Esophagus squamous epithelium (tissue), 5 donors: ENCODE results near the gene CELF4. TPM values are rescaled to one million over a fixed set of nuclear protein-coding genes. Genes with fewer than 3 reads are reported as not detected.

Source experiments
- DNase-seq: peaks from one replicate; lab custom pipeline; 2025; lab: John Stamatoyannopoulos, UW
- H3K27ac ChIP-seq, 4 donors: fragments of 200-600 bp; sonication (generic); one replicate each; pipeline ENCODE4 v1.5.1; 2016 to 2019; ENCODE audit warnings: mild to moderate bottlenecking in 1 of 4
- H3K27me3 ChIP-seq, 4 donors: fragments of 200-600 bp; sonication (generic); 1 replicate in 3 of 4; 2 replicates in 1 of 4; pipeline versions ENCODE4 v1.5.1 to v1.6.0; 2017 to 2021; ENCODE audit warnings: antibody characterized with exemption in 1 of 4
- H3K36me3 ChIP-seq, 3 donors: fragments of 200-600 bp; sonication (generic); one replicate each; pipeline ENCODE4 v1.5.1; 2016 to 2019
- H3K4me1 ChIP-seq, 3 donors: fragments of 200-600 bp; sonication (generic); one replicate each; pipeline ENCODE4 v1.5.1; 2017 to 2019
- H3K4me3 ChIP-seq, 4 donors: fragments of 200-600 bp; sonication (generic); 1 replicate in 3 of 4; 2 replicates in 1 of 4; pipeline ENCODE4 v1.5.1; 2016 to 2019; ENCODE audit warnings: mild to moderate bottlenecking in 2 of 4, moderate library complexity in 1 of 4
- H3K9me3 ChIP-seq, 3 donors: fragments of 200-600 bp; sonication (generic); one replicate each; pipeline ENCODE4 v1.5.1; 2016 to 2019
- CTCF ChIP-seq, 6 experiments: fragments of 450-650 bp in 4 of 6; fragments of 200-600 bp in 2 of 6; sonication (generic) in 2 of 6; IDR thresholded peaks; one replicate each; pipeline ENCODE4 v1.5.1; 2016 to 2019; ENCODE audit warnings: antibody characterized with exemption in 6 of 6, mild to moderate bottlenecking in 4 of 6, moderate library complexity in 4 of 6
- POLR2A ChIP-seq, 4 donors: fragments of 450-650 bp; IDR thresholded peaks; one replicate each; pipeline ENCODE4 v1.6.1; 2017; ENCODE audit warnings: antibody characterized with exemption in 4 of 4, mild to moderate bottlenecking in 4 of 4, moderate library complexity in 3 of 4
- WGBS, 2 donors: methylation state at CpG; one replicate each; pipeline ENCODE4 v1.1.5; 2018; 5-methylcytosine and 5-hydroxymethylcytosine counted together
- intact Hi-C: fragments of 100-400 bp; cut with DNase I; formaldehyde crosslinking; loops from one replicate; pipeline ENCODE4 v1.15.0; 2022
- total RNA-seq, 4 donors: library from RNA; depleted of rRNA; stranded (reverse); fragments of >200 nt; gene quantifications; one replicate each; pipeline ENCODE4 v1.1.0, GENCODE V29; 2016
- donor health status: DM: yes; HTN: yes; CAD: no.

The CELF4 gene
- total RNA-seq, 4 donors from 2014 or later, result not detected

DNA sequence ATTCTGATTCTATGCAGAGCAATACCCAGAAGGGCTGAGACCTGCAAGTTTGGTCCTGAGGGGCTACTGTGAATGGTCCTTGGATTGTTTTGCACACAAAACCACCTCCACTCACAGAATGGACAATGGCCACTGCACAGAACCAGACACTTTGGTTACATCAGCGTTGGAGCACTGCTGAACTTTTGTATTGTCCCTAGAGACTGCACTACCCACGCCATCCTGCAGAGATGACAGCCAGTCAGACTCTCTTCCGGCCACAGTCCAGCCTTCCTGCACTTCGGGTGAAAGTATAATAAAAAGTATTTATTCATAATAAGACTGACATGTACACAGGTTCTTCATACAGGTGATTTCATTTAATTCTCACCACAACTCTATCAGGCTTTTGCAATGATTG is 35.7 kb downstream of the CELF4 start:
- H3K27me3 ChIP-seq, result peaks cover 0 to 87% (median 0%) of the 10 kb centered on the region in 4 donors
- TF ChIP-seq POLR2A (IDR thresholded peaks at IDR 0.05) (no peak), CTCF (IDR thresholded peaks at IDR 0.05) (no peak)
- intact Hi-C loops, result loop anchor here (10.0 kb wide), 1 partner anchor 145 kb away; no protein-coding TSS in a partner anchor
- no peak overlapping the region for H3K27ac ChIP-seq
- 66 to 69% methylated on average over 4 of the region's 4 CpGs for WGBS, 2 donors
- no peak for DNase-seq
- no peak overlapping the region for H3K4me3 ChIP-seq
- H3K36me3 ChIP-seq, result no peaks in the 10 kb centered on the region
- peaks cover 0 to 2% (median 0%) of the 10 kb centered on the region in 3 donors for H3K4me1 ChIP-seq
- H3K9me3 ChIP-seq, result no peaks in the 10 kb centered on the region

DNA sequence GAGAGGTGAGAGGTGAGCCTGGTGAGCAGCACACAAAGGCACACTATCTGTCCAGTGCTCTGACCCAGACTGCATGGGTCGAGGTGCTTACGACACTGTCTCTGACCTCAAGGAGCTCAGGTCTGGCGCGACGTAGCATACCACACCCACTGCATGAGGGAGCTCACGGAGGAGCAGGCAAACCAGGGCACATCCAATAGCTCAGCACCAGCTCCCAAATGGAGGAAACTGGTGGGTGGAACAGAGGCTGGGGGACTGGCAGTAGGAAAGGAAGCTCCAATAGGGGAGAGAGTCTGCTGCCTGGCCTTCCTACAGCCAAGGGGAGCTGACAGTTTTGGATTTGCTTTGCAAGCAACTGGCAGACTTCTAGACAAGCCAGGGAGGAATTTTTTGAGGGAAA is 36.3 kb downstream of the CELF4 start:
- Histone ChIP-seq H3K4me3 (no peak overlapping the region), H3K9me3 (no peaks in the 10 kb centered on the region), H3K27me3 (peaks cover 0 to 87% (median 0%) of the 10 kb centered on the region in 4 donors), H3K36me3 (no peaks in the 10 kb centered on the region), H3K4me1 (peaks cover 0 to 8% (median 0%) of the 10 kb centered on the region in 3 donors), H3K27ac (no peak overlapping the region)
- TF ChIP-seq POLR2A (IDR thresholded peaks at IDR 0.05) (no peak), CTCF (IDR thresholded peaks at IDR 0.05) (no peak)
- DNase-seq, result no peak
- 55 to 79% methylated on average over 5 to 6 of the region's 6 CpGs for WGBS, 2 donors
- intact Hi-C loops, result no loop called here

DNA sequence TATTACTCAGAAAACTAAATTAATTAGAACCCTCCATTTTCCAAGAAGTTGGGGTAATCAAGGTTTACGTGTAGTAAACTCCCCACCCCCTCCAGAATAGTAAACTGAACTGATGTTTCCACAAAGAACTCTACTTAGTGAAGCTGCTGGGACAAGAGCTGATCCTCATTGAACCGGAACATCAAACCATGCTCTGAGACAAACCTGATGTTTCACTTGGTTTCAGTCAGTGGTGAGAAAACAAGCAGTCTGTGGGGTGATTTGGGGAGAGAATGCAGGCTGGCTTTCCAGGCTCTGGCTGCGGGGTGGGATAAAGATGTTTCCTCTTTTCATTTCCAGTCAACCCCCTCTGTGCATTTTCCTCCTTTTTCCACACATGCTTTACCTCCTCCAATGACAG is 38.2 kb downstream of the CELF4 start:
- 65 to 75% methylated on average over 3 of the region's 3 CpGs for WGBS, 2 donors
- TF ChIP-seq POLR2A (IDR thresholded peaks at IDR 0.05) (no peak), CTCF (IDR thresholded peaks at IDR 0.05) (no peak)
- no peak overlapping the region for H3K4me3 ChIP-seq
- H3K27me3 ChIP-seq, result peaks cover 0 to 94% (median 5%) of the 10 kb centered on the region in 4 donors
- H3K27ac ChIP-seq, result no peak overlapping the region
- H3K36me3 ChIP-seq, result no peaks in the 10 kb centered on the region
- no peaks in the 10 kb centered on the region for H3K9me3 ChIP-seq
- peaks cover 0 to 9% (median 0%) of the 10 kb centered on the region in 3 donors for H3K4me1 ChIP-seq
- intact Hi-C loops, result no loop called here
- no peak for DNase-seq

- Histone ChIP-seq H3K9me3 (no peaks in the 10 kb centered on the region), H3K36me3 (no peaks in the 10 kb centered on the region), H3K4me3 (no peak overlapping the region), H3K27ac (no peak overlapping the region), H3K4me1 (peaks cover 0 to 9% (median 0%) of the 10 kb centered on the region in 3 donors), H3K27me3 (peaks cover 0 to 83% (median 5%) of the 10 kb centered on the region in 4 donors)
- intact Hi-C loops, result no loop called here
- no peak for TF ChIP-seq POLR2A (IDR thresholded peaks at IDR 0.05)
- TF ChIP-seq CTCF (IDR thresholded peaks at IDR 0.05), result no peak
- WGBS, 2 donors, result 65 to 100% methylated on average over 1 to 3 of the region's 8 CpGs
- DNase-seq, result no peak
Measured at GRCh38 chr18:37525262-37525585, 40.4 kb downstream of the CELF4 start.

DNA sequence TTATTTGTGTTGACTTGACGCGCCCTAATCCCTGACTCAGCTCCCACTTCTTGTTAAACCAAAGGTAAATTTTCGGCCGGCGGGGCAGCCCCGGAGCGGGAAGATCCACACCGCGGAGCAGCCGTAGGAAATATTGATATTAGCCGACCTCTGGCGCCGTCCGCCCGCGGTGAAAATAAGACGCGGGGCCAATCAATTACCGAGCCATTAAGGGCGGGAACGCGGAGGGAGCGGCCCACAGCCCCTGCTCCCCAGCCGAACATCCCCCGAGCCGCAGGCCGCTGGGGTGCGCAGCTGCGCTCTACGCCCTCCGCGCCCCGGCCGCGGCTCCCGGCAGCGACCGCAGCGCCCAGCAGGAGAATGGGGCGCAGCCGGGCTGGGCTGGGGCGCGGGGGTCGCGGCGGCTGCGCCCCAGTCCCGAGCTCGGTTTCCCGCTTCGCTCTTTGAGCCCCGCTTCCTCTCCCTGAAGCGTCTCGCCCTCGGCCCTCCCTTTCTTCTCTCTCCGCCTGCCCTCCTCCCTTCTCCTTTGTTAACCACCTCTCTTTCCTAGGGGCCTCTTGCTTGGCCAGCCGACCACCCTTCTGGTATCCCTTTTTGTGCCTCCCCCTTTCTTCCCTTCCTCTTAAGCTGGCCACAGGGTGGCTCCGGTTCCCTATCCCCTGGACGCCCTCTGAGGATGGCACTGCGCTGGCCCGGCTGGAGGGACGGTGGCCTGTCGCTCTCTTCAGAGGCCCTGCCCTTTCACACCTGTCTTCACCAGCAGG is 40.9 kb downstream of the CELF4 start:
- H3K27ac ChIP-seq, result no peak overlapping the region
- no peaks in the 10 kb centered on the region for H3K36me3 ChIP-seq
- peak overlapping the region in 1 of 4 donors; percentile 29 for H3K4me3 ChIP-seq
- H3K9me3 ChIP-seq, result no peaks in the 10 kb centered on the region
- no peak for DNase-seq
- H3K4me1 ChIP-seq, result peaks cover 0 to 9% (median 0%) of the 10 kb centered on the region in 3 donors
- H3K27me3 ChIP-seq, result peaks cover 0 to 80% (median 5%) of the 10 kb centered on the region in 4 donors
- 4 to 29% methylated on average over 19 to 31 of the region's 63 CpGs for WGBS, 2 donors
- TF ChIP-seq CTCF (IDR thresholded peaks at IDR 0.05) (no peak), POLR2A (IDR thresholded peaks at IDR 0.05) (no peak)
- intact Hi-C loops, result no loop called here
